DOHH2 (cell line): Measurements from ENCODE around the gene SYNJ2.

Experiments
- H3F3A ChIP-seq: fragments of 200-600 bp; sonication (generic), shearing (Covaris generic); 2 replicates; pipeline ENCODE4 v1.6.0; 2016; ENCODE audit warnings: antibody characterized with exemption, mild to moderate bottlenecking; ENCODE audit not compliant: control insufficient read depth, insufficient read depth
- H3K27ac ChIP-seq: fragments of 200-600 bp; sonication (generic); 2 replicates; pipeline ENCODE4 v1.5.1; 2014; ENCODE audit warnings: low read depth, mild to moderate bottlenecking, low read length, moderate library complexity
- H3K27me3 ChIP-seq: fragments of 200-600 bp; sonication (generic); 2 replicates; pipeline ENCODE4 v1.6.1; 2014; ENCODE audit warnings: mild to moderate bottlenecking, low read length, mixed read lengths; ENCODE audit not compliant: control insufficient read depth
- H3K36me3 ChIP-seq: fragments of 200-600 bp; sonication (generic); 2 replicates; pipeline ENCODE4 v1.6.1; 2014; ENCODE audit warnings: mild to moderate bottlenecking, low read length, moderate library complexity, mixed read lengths; ENCODE audit not compliant: control insufficient read depth
- H3K4me1 ChIP-seq: fragments of 200-600 bp; sonication (generic); 2 replicates; pipeline ENCODE4 v1.6.1; 2014; ENCODE audit warnings: mild to moderate bottlenecking, low read length, mixed read lengths; ENCODE audit not compliant: control insufficient read depth
- H3K4me2 ChIP-seq: fragments of 200-600 bp; sonication (generic); 2 replicates; pipeline ENCODE4 v1.6.0; 2014; ENCODE audit warnings: mild to moderate bottlenecking, low read length, moderate library complexity
- H3K4me3 ChIP-seq: fragments of 200-600 bp; sonication (generic); 2 replicates; pipeline ENCODE4 v1.5.1; 2014; ENCODE audit warnings: mild to moderate bottlenecking, low read length, mixed read lengths
- H3K79me2 ChIP-seq: fragments of 200-600 bp; sonication (generic); 2 replicates; pipeline ENCODE4 v1.6.1; 2014; ENCODE audit warnings: mild to moderate bottlenecking, low read length, mixed read lengths; ENCODE audit not compliant: control insufficient read depth
- H3K9me2 ChIP-seq: fragments of 200-600 bp; sonication (generic); replicated peaks from 2 replicates; pipeline ENCODE4 v1.6.1; 2014; ENCODE audit warnings: mild to moderate bottlenecking, low read length, mixed read lengths; ENCODE audit not compliant: control insufficient read depth
- H3K9me3 ChIP-seq: fragments of 200-600 bp; sonication (generic); 2 replicates; pipeline ENCODE4 v1.6.1; 2014; ENCODE audit warnings: antibody characterized with exemption, low read length, mixed read lengths; ENCODE audit not compliant: control insufficient read depth, insufficient read depth
- H4K20me1 ChIP-seq: fragments of 200-600 bp; sonication (generic); 2 replicates; pipeline ENCODE4 v1.6.0; 2014; ENCODE audit warnings: low read depth, mild to moderate bottlenecking, antibody characterized with exemption, low read length, moderate library complexity; ENCODE audit not compliant: control insufficient read depth, insufficient read depth
- EZH2phosphoT487 ChIP-seq: fragments of 200-600 bp; sonication (generic); IDR thresholded peaks from 2 replicates; pipeline ENCODE4 v1.6.1; 2017; ENCODE audit warnings: borderline replicate concordance, mild to moderate bottlenecking, antibody characterized with exemption, low read length, moderate library complexity, mixed read lengths
- TF ChIP-seq, protein P1 (sequence below): fragments of 200-600 bp; sonication (generic); IDR thresholded peaks from one replicate; pipeline ENCODE4 v1.5.1; 2014; ENCODE audit warnings: antibody characterized with exemption, mild to moderate bottlenecking, low read depth, low read length; ENCODE audit not compliant: poor library complexity, severe bottlenecking

The SYNJ2 gene

DNA sequence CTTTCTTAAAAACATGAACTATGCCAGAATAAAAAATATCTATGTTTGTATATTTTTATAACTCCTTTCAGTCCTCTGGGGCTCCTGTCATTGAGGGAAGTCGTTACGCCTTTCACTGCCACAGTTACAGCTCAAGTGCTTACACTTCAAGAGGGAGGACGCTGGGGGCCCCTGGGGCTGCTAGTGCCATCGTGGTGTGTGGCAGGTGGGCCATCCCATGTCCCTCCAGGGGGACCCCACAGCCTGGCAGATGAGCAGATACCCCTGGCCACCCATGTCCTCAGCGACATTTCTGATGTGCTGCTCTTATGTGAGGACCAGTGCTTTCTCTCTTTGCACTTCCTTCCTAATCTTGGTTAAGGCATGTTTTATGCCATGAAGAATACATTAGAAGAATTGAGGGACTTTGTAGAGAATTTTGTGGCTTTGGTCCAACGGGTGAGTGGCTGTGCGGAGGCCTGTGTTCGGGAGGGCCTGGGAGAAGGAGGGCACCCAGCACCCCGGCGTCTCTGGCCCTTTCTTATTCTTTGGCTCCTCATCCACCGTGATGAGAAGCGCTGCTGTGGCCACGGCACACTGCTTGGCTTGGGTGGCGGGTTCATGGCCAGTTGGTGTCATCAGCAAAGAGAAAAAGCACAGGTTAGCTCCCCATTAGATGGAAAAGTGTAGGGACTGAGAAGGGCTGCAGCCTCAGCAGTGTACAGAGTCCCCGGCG, 38.3 kb upstream of the SYNJ2 start:
- no peaks in the 10 kb centered on the region for H3F3A ChIP-seq
- TF ChIP-seq, protein P1, sequence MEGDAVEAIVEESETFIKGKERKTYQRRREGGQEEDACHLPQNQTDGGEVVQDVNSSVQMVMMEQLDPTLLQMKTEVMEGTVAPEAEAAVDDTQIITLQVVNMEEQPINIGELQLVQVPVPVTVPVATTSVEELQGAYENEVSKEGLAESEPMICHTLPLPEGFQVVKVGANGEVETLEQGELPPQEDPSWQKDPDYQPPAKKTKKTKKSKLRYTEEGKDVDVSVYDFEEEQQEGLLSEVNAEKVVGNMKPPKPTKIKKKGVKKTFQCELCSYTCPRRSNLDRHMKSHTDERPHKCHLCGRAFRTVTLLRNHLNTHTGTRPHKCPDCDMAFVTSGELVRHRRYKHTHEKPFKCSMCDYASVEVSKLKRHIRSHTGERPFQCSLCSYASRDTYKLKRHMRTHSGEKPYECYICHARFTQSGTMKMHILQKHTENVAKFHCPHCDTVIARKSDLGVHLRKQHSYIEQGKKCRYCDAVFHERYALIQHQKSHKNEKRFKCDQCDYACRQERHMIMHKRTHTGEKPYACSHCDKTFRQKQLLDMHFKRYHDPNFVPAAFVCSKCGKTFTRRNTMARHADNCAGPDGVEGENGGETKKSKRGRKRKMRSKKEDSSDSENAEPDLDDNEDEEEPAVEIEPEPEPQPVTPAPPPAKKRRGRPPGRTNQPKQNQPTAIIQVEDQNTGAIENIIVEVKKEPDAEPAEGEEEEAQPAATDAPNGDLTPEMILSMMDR = no peak
- TF ChIP-seq EZH2phosphoT487 = no peak
- H3K4me1 ChIP-seq = no peaks in the 10 kb centered on the region
- H3K9me3 ChIP-seq = no peaks in the 10 kb centered on the region
- no peaks in the 10 kb centered on the region for H4K20me1 ChIP-seq
- H3K27ac ChIP-seq = no peak overlapping the region
- H3K27me3 ChIP-seq = peaks cover 16% of the 10 kb centered on the region
- H3K79me2 ChIP-seq = no peaks in the 10 kb centered on the region
- H3K4me3 ChIP-seq = no peak overlapping the region
- no peak overlapping the region for H3K4me2 ChIP-seq
- no peaks in the 10 kb centered on the region for H3K9me2 ChIP-seq
- no peaks in the 10 kb centered on the region for H3K36me3 ChIP-seq

DNA sequence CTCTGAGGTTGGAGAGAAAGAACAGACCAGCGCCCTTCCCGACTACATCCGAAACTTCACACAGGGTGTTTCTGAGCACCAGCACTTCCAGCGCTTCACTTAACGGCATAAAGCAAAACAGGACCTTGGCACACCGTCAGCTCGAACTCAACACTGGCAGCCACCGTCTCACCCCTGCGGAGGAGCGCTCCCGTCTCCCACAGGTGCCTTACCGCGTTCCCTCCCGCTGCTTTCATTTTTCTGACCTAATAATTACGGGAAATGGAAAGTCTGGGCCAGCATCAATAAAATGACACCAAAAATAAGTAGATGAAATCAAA, 37.7 kb upstream of the SYNJ2 start:
- Histone ChIP-seq H3K4me2 (no peak overlapping the region), H4K20me1 (no peaks in the 10 kb centered on the region), H3K79me2 (no peaks in the 10 kb centered on the region), H3K9me2 (no peaks in the 10 kb centered on the region), H3K4me1 (no peaks in the 10 kb centered on the region), H3K36me3 (no peaks in the 10 kb centered on the region), H3K9me3 (no peaks in the 10 kb centered on the region), H3K27me3 (peaks cover 16% of the 10 kb centered on the region), H3F3A (no peaks in the 10 kb centered on the region), H3K27ac (no peak overlapping the region), H3K4me3 (no peak overlapping the region)
- TF ChIP-seq, protein P1 = no peak
- TF ChIP-seq EZH2phosphoT487 = no peak

DNA sequence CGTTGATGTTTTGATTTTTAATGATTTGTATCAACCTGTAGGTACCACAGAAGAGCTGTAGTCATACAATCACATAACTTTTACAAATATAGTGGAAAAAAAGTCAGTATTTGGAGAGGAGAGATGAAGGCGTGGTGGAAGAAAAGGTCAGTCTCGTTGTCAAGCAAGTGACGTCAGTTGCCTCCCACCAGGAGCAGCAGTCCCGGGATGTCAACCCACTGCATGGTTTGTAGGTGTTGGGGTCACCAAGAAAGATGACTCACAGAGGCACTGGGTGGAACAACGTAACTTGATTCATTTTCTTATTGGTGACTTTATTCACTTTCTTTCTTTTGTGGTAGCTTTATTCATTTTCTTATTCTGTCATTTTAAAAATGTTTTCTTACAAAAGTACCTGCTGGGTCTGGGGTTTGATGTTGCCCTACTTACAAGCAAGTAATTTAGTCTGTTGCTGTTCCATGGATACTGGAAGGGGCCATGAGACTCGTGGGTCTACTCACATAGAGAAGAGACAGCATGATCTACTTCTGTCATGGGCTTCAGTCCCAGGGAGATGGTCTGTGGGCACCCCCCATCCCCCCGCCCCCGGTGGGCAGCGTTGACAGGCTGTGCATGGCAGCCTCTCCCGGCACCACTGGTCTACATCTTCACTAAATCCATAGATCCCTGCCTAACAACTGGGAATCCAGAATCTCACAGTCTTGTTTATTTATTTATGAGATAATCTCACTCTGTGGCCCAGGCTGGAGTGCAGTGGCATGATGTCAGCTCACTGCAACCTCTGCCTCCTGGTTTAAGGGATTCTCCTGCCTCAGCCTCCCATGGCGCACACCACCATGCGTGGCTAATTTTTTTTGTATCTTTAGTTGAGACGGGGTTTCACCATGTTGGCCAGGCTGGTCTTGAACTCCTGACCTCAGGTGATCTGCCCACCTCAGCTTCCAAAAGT, 36.4 kb upstream of the SYNJ2 start:
- no peak for TF ChIP-seq EZH2phosphoT487
- TF ChIP-seq, protein P1 = no peak
- no peaks in the 10 kb centered on the region for H3K36me3 ChIP-seq
- H3K4me3 ChIP-seq = no peak overlapping the region
- H3K9me3 ChIP-seq = no peaks in the 10 kb centered on the region
- H3K4me1 ChIP-seq = no peaks in the 10 kb centered on the region
- H3K9me2 ChIP-seq = no peaks in the 10 kb centered on the region
- no peak overlapping the region for H3K4me2 ChIP-seq
- no peaks in the 10 kb centered on the region for H4K20me1 ChIP-seq
- no peaks in the 10 kb centered on the region for H3K79me2 ChIP-seq
- no peaks in the 10 kb centered on the region for H3F3A ChIP-seq
- no peak overlapping the region for H3K27ac ChIP-seq
- peaks cover 13% of the 10 kb centered on the region for H3K27me3 ChIP-seq
